Osteocyte (in vitro differentiated cells): ENCODE data around the gene ALDH9A1. TPM values are rescaled to one million over a fixed set of nuclear protein-coding genes. Genes with fewer than 3 reads are reported as not detected.
"Not testable (repeated sequence)": the region's sequence is repeated elsewhere in the genome, so short reads cannot be mapped to it uniquely, and the experiment has no call there.

Source experiments
- DNase-seq: peaks from one replicate; pipeline ENCODE4 v3.0.0; 2021; ENCODE audit warnings: mixed read lengths; ENCODE audit not compliant: unreplicated experiment; ENCODE audit errors: extremely low spot score
- H3K27ac Mint-ChIP-seq: one replicate; pipeline ENCODE4 v1.8.0; 2021; ENCODE audit warnings: mild to moderate bottlenecking, mixed read lengths; ENCODE audit not compliant: unreplicated experiment
- H3K27me3 Mint-ChIP-seq: one replicate; pipeline ENCODE4 v1.8.0; 2021; ENCODE audit warnings: mixed read lengths; ENCODE audit not compliant: unreplicated experiment
- H3K36me3 Mint-ChIP-seq: one replicate; pipeline ENCODE4 v1.8.0; 2021; ENCODE audit warnings: mixed read lengths; ENCODE audit not compliant: unreplicated experiment
- H3K4me1 Mint-ChIP-seq: one replicate; pipeline ENCODE4 v1.8.0; 2021; ENCODE audit warnings: mixed read lengths; ENCODE audit not compliant: unreplicated experiment
- H3K4me3 Mint-ChIP-seq: one replicate; pipeline ENCODE4 v1.8.0; 2021; ENCODE audit warnings: mild to moderate bottlenecking, moderate library complexity, mixed read lengths; ENCODE audit not compliant: unreplicated experiment
- H3K9me3 Mint-ChIP-seq: one replicate; pipeline ENCODE4 v1.8.0; 2021; ENCODE audit warnings: mixed read lengths; ENCODE audit not compliant: unreplicated experiment
- CTCF ChIP-seq: fragments of 200-600 bp; sonication (generic); IDR thresholded peaks from 2 replicates; pipeline ENCODE4 v1.5.0; 2021; ENCODE audit warnings: antibody characterized with exemption, mild to moderate bottlenecking, moderate library complexity
- long read RNA-seq: library from polyadenylated mRNA; unstranded; transcript quantifications from one replicate; pipeline ENCODE4 v2.0.0, GENCODE V29; 2021
- total RNA-seq: library from RNA; stranded (reverse); gene quantifications from 2 replicates; pipeline ENCODE4 v1.2.1, GENCODE V29; 2021

The ALDH9A1 gene
- total RNA-seq = 37.1 and 43.3 TPM in 2 replicates
- long read RNA-seq, transcript ALDH9A1-201 (11 exons, 2,696 nt) = major isoform, 722 of 752 reads
- long read RNA-seq, partial matches to known transcripts = 7 of 752 reads
- long read RNA-seq, other reads (novel, unspliced or antisense) = 22 of 752 reads

- peak within 1 kb of the TSS; percentile 94 for H3K27ac Mint-ChIP-seq
- H3K4me1 Mint-ChIP-seq = peaks cover 31% of the 10 kb centered on the region
- peaks cover 3% of the 10 kb centered on the region for H3K36me3 Mint-ChIP-seq
- peak; percentile 94 for DNase-seq
- no peaks in the 10 kb centered on the region for H3K9me3 Mint-ChIP-seq
- H3K27me3 Mint-ChIP-seq = peaks cover 9% of the 10 kb centered on the region
- TF ChIP-seq CTCF = peak; percentile 59
- H3K4me3 Mint-ChIP-seq = peak within 1 kb of the TSS; percentile 98
Measured at GRCh38 chr1:165697881-165698760, at the start of gene ALDH9A1. TSS of gene ALDH9A1 (minus strand) at chr1:165698562. CDS start at chr1:165698558, 4 bp downstream.

GRCh38 chr1:165747632-165748447, 49.5 kb upstream of the ALDH9A1 start:
- H3K27ac Mint-ChIP-seq = no peak overlapping the region

GRCh38 chr1:165744913-165745312, 46.6 kb upstream of the ALDH9A1 start:
- H3K27ac Mint-ChIP-seq, DNase-seq, H3K4me1 Mint-ChIP-seq, H3K4me3 Mint-ChIP-seq, H3K27me3 Mint-ChIP-seq, H3K9me3 Mint-ChIP-seq: not testable (repeated sequence)
- H3K36me3 Mint-ChIP-seq = peaks cover 36% of the 10 kb centered on the region

More at GRCh38 chr1:165747632-165748447, 49.5 kb upstream of the ALDH9A1 start:
- H3K4me1 Mint-ChIP-seq = no peaks in the 10 kb centered on the region
- no peaks in the 10 kb centered on the region for H3K27me3 Mint-ChIP-seq
- H3K36me3 Mint-ChIP-seq = peaks cover 15% of the 10 kb centered on the region
- no peak overlapping the region for H3K4me3 Mint-ChIP-seq
- no peak for TF ChIP-seq CTCF
- DNase-seq = no peak
- no peaks in the 10 kb centered on the region for H3K9me3 Mint-ChIP-seq

GRCh38 chr1:165742194-165742593, 43.8 kb upstream of the ALDH9A1 start:
- no peak for TF ChIP-seq CTCF
- H3K4me3 Mint-ChIP-seq = no peak overlapping the region
- no peak for DNase-seq
- peaks cover 5% of the 10 kb centered on the region for H3K4me1 Mint-ChIP-seq
- H3K27ac Mint-ChIP-seq = no peak overlapping the region
- H3K36me3 Mint-ChIP-seq = peaks cover 52% of the 10 kb centered on the region
- no peaks in the 10 kb centered on the region for H3K27me3 Mint-ChIP-seq
- peaks cover 5% of the 10 kb centered on the region for H3K9me3 Mint-ChIP-seq

GRCh38 chr1:165738794-165739193, 40.4 kb upstream of the ALDH9A1 start:
- peaks cover 5% of the 10 kb centered on the region for H3K4me1 Mint-ChIP-seq
- peaks cover 9% of the 10 kb centered on the region for H3K9me3 Mint-ChIP-seq
- TF ChIP-seq CTCF = no peak
- peaks cover 65% of the 10 kb centered on the region for H3K36me3 Mint-ChIP-seq
- H3K27me3 Mint-ChIP-seq = no peaks in the 10 kb centered on the region
- no peak overlapping the region for H3K4me3 Mint-ChIP-seq
- no peak for DNase-seq
- H3K27ac Mint-ChIP-seq = no peak overlapping the region
